Amygdala (tissue), 56 donors: Measurements from ENCODE around the gene YPEL4.

Experiments
- DNase-seq, 56 donors: peaks; one replicate each; lab custom pipeline; 2025; lab: John Stamatoyannopoulos, UW

The YPEL4 gene

GRCh38 chr11:57651408-57651807, 1.7 kb upstream of the YPEL4 start:
- DNase-seq, result no peak

- DNase-seq, result no peak
Measured at GRCh38 chr11:57650739-57651090, 1.0 kb upstream of the YPEL4 start.

- peak in 27 of 56 donors; percentile 6 to 60 (median 35) for DNase-seq
Measured at GRCh38 chr11:57648801-57649735, 644 bp downstream of the YPEL4 start.

GRCh38 chr11:57647960-57648800, 1.5 kb downstream of the YPEL4 start:
- peak in 36 of 56 donors; percentile 12 to 60 (median 38) for DNase-seq

- DNase-seq, result peak in 6 of 56 donors; percentile 3 to 13 (median 11)
Measured at GRCh38 chr11:57647372-57647771, 2.3 kb downstream of the YPEL4 start.

- peak in 1 of 56 donors; percentile 7 for DNase-seq
Measured at GRCh38 chr11:57646799-57647303, 2.9 kb downstream of the YPEL4 start.

- peak in 2 of 56 donors; percentile 0 to 2 for DNase-seq
Measured at GRCh38 chr11:57646194-57646798, 3.4 kb downstream of the YPEL4 start.

GRCh38 chr11:57645689-57646085, 4.0 kb downstream of the YPEL4 start:
- no peak for DNase-seq

- peak in 50 of 56 donors; percentile 13 to 84 (median 56) for DNase-seq
Measured at GRCh38 chr11:57644748-57645688, 4.7 kb downstream of the YPEL4 start.

GRCh38 chr11:57643802-57644201, 5.9 kb downstream of the YPEL4 start:
- no peak for DNase-seq

GRCh38 chr11:57641011-57641807, 8.5 kb downstream of the YPEL4 start:
- DNase-seq, result peak in 20 of 56 donors; percentile 4 to 50 (median 20)

- DNase-seq, result no peak
Measured at GRCh38 chr11:57640068-57640800, 9.5 kb downstream of the YPEL4 start.

- DNase-seq, result peak in 4 of 56 donors; percentile 2 to 35 (median 12)
Measured at GRCh38 chr11:57639321-57640067, 10.2 kb downstream of the YPEL4 start.

GRCh38 chr11:57638811-57639320, 10.8 kb downstream of the YPEL4 start:
- peak in 3 of 56 donors; percentile 15 to 35 (median 17) for DNase-seq

- peak in 50 of 56 donors; percentile 20 to 80 (median 58) for DNase-seq
Measured at GRCh38 chr11:57638005-57638781, 11.5 kb downstream of the YPEL4 start.

- no peak for DNase-seq
Measured at GRCh38 chr11:57637626-57638004, 12.1 kb downstream of the YPEL4 start.
